ENCODE data around the gene CSPG4. TPM values are rescaled to one million over a fixed set of nuclear protein-coding genes. Genes with fewer than 3 reads are reported as not detected.

Gene CSPG4
- total and polyA plus RNA-seq, 9 of the 15 experiments (the other 6 are each of a cell fraction or from before 2014, with no cell fraction given) = under 0.01 to 0.07 (median 0.04) TPM; not detected in 5

- TF ChIP-seq CLOCK (CRISPR knock-in tag; IDR thresholded peaks at IDR 0.05; ENCODE audit: borderline replicate concordance) (no peak), ZNF696 (CRISPR knock-in tag; conservative IDR thresholded peaks at IDR 0.05) (no peak), NFRKB (IDR thresholded peaks at IDR 0.05; ENCODE audit: low read depth) (peak; percentile 72), UBTF (IDR thresholded peaks at IDR 0.05; ENCODE audit: borderline replicate concordance in 1 of 2, low read depth in 2 of 2, low read length in 2 of 2) (peak; percentile 27 to 79; a peak in 1 of 4 replicates), RAD51 (IDR thresholded peaks at IDR 0.05; ENCODE audit: borderline replicate concordance, low read depth) (no peak), SP2 (IDR thresholded peaks at IDR 0.05; ENCODE audit: extremely low read depth, low read depth, low read length, poor library complexity, severe bottlenecking) (no peak), E2F6 (IDR thresholded peaks at IDR 0.05; ENCODE audit: borderline replicate concordance in 1 of 2, extremely low read depth in 1 of 2, insufficient read depth in 1 of 2, insufficient read length in 1 of 2, low read depth in 1 of 2, low read length in 1 of 2, poor library complexity in 1 of 2, severe bottlenecking in 1 of 2) (no peak), RBM39 (optimal IDR thresholded peaks at IDR 0.05; ENCODE audit: low read depth, low read length) (peak; percentile 53), MAFG (tag; conservative IDR thresholded peaks at IDR 0.05) (no peak), GABPB1 (CRISPR knock-in tag; IDR thresholded peaks at IDR 0.05) (0 out of 2 replicates have a peak, but pooled peaks have one; percentile 34), MTF1 (CRISPR knock-in tag; IDR thresholded peaks at IDR 0.05; ENCODE audit: borderline replicate concordance) (no peak), EP400 (IDR thresholded peaks at IDR 0.05) (peak; percentile 82), ZNF23 (CRISPR knock-in tag; IDR thresholded peaks at IDR 0.05) (no peak), E2F4 (CRISPR knock-in tag; IDR thresholded peaks at IDR 0.05; ENCODE audit: low read depth) (0 out of 2 replicates have a peak, but pooled peaks have one; percentile 33), ZNF174 (CRISPR knock-in tag; IDR thresholded peaks at IDR 0.05) (no peak), CTCF (IDR thresholded peaks at IDR 0.05 in 2 of 3, conservative IDR thresholded peaks at IDR 0.05 in 1 of 3; ENCODE audit: insufficient read depth in 2 of 3, low read depth in 1 of 3, low read length in 3 of 3) (no peak)
Measured at GRCh38 chr15:75650908-75651809, 61.5 kb downstream of the CSPG4 start (continued).
